HepG2 (cell line): ENCODE measurements around the gene CEP104. TPM values are rescaled to one million over a fixed set of nuclear protein-coding genes. Genes with fewer than 3 reads are reported as not detected.

Experiments
- ATAC-seq: fragments of 200-7000 bp; cut with Tn5 transposase; 3 replicates; pipeline ENCODE4 v1.9.1; 2020; ENCODE audit warnings: mild to moderate bottlenecking, moderate library complexity
- BruUV-seq: library from RNA; stranded (reverse); fragments of 400-500 nt; replicated peaks from 2 replicates; lab custom pipeline; 2021; lab: Mats Ljungman, UMichigan
- CTCF ChIA-PET: fragments of 300-600 bp; formaldehyde crosslinking; extraction: SDS; loops from one replicate; lab custom pipeline; 2021; ENCODE audit warnings: low total read pairs, inconsistent platforms, low intra/inter-chr PET ratio; lab: Yijun Ruan, JAX
- POLR2A ChIA-PET: fragments of 350-600 bp; sonication (Branson Sonifier 250); formaldehyde crosslinking; loops from one replicate; lab custom pipeline; 2020; ENCODE audit warnings: antibody characterized with exemption, inconsistent platforms; lab: Yijun Ruan, JAX
- DNase-seq: peaks from one replicate; pipeline ENCODE4 v3.0.0-alpha.2; 2015; ENCODE audit warnings: low spot score
- FAIRE-seq: peaks from 3 replicates; lab custom pipeline; 2011; peaks lifted over from hg19 to GRCh38; lab: Jason Lieb, UNC
- H2AFZ ChIP-seq: one replicate; pipeline ENCODE4 v1.6.1; 2011; ENCODE audit warnings: low read length, inconsistent platforms
- H3K27ac ChIP-seq: fragments of 300-600 bp; 3 replicates; pipeline ENCODE4 v1.8.0; 2011; ENCODE audit warnings: mixed run types, mild to moderate bottlenecking, mixed read lengths, low read length, inconsistent platforms; ENCODE audit not compliant: insufficient read depth; ENCODE audit errors: extremely low read length
- H3K27me3 ChIP-seq, 2 experiments: fragments of 200-600 bp in 1 of 2; 2 replicates in 1 of 2; 3 replicates in 1 of 2; pipeline versions ENCODE4 v1.6.0 to v1.8.0; 2011; ENCODE audit warnings: low read length in 2 of 2, mild to moderate bottlenecking in 2 of 2, moderate library complexity in 2 of 2, inconsistent platforms in 1 of 2; ENCODE audit not compliant: insufficient read depth in 2 of 2, control insufficient read depth in 1 of 2
- H3K36me3 ChIP-seq, 2 experiments: fragments of 200-600 bp in 1 of 2; replicated peaks in 1 of 2; 2 replicates in 1 of 2; 3 replicates in 1 of 2; pipeline versions ENCODE4 v1.5.1 to v1.8.0; 2011; ENCODE audit warnings: low read length in 2 of 2, inconsistent platforms in 1 of 2; ENCODE audit not compliant: insufficient read depth in 2 of 2, control insufficient read depth in 1 of 2
- H3K4me1 ChIP-seq: 2 replicates; pipeline ENCODE4 v1.5.1; 2012; ENCODE audit warnings: low read length, inconsistent platforms; ENCODE audit not compliant: insufficient read depth
- H3K4me2 ChIP-seq: 2 replicates; pipeline ENCODE4 v1.6.0; 2011; ENCODE audit warnings: low read depth, low read length, inconsistent platforms
- H3K4me3 ChIP-seq, 3 experiments: fragments of 200-600 bp in 1 of 3; sonication (generic), shearing (Covaris generic) in 1 of 3; replicated peaks in 1 of 3; 2 replicates each; pipeline ENCODE4 v1.5.1; 2011 to 2016; ENCODE audit warnings: low read length in 3 of 3, inconsistent platforms in 2 of 3, low read depth in 2 of 3, mild to moderate bottlenecking in 2 of 3, control low read depth in 1 of 3, mixed read lengths in 1 of 3; ENCODE audit not compliant: insufficient read depth in 1 of 3
- H3K79me2 ChIP-seq: one replicate; pipeline ENCODE4 v1.6.1; 2011; ENCODE audit warnings: low read length, inconsistent platforms; ENCODE audit not compliant: insufficient read depth
- H3K9ac ChIP-seq: 2 replicates; pipeline ENCODE4 v1.6.0; 2011; ENCODE audit warnings: mild to moderate bottlenecking, low read depth, low read length, inconsistent platforms; ENCODE audit not compliant: insufficient read depth
- H3K9me3 ChIP-seq: 2 replicates; pipeline ENCODE4 v1.5.1; 2012; ENCODE audit warnings: mild to moderate bottlenecking, low read length
- H4K20me1 ChIP-seq: 2 replicates; pipeline ENCODE4 v1.6.0; 2011; ENCODE audit warnings: inconsistent platforms, mild to moderate bottlenecking, low read length, moderate library complexity; ENCODE audit not compliant: insufficient read depth
- BHLHE40 ChIP-seq: IDR thresholded peaks from 2 replicates; pipeline ENCODE4 v1.6.1; 2011; ENCODE audit warnings: low read length, improper control_type of control experiment
- CAMTA2 ChIP-seq: sonication (generic); formaldehyde crosslinking; IDR thresholded peaks from 2 replicates; pipeline ENCODE4 v1.4.0; 2020; ENCODE audit warnings: mild to moderate bottlenecking, missing genetic modification reagents, borderline replicate concordance
- NPAS2 ChIP-seq: sonication (generic); formaldehyde crosslinking; IDR thresholded peaks from 2 replicates; pipeline ENCODE4 v1.8.0; 2022; ENCODE audit warnings: mild to moderate bottlenecking, missing genetic modification reagents, borderline replicate concordance
- POGK ChIP-seq: sonication (generic); formaldehyde crosslinking; conservative IDR thresholded peaks from 2 replicates; pipeline ENCODE4 v1.8.0; 2022; ENCODE audit warnings: mild to moderate bottlenecking, moderate library complexity, missing genetic modification reagents
- ZMYM3 ChIP-seq: sonication (generic); formaldehyde crosslinking; IDR thresholded peaks from 2 replicates; pipeline ENCODE4 v1.5.1; 2020; ENCODE audit warnings: mild to moderate bottlenecking, missing genetic modification reagents
- ZNF431 ChIP-seq: sonication (generic); formaldehyde crosslinking; IDR thresholded peaks from 2 replicates; pipeline ENCODE4 v1.9.0; 2022; ENCODE audit warnings: missing genetic modification reagents, low read depth, mild to moderate bottlenecking, borderline replicate concordance
- ZNF747 ChIP-seq: sonication (generic); formaldehyde crosslinking; IDR thresholded peaks from 2 replicates; pipeline ENCODE4 v1.8.1; 2023; ENCODE audit warnings: missing genetic modification reagents, mild to moderate bottlenecking, borderline replicate concordance
- WGBS: methylation state at CpG from one replicate; pipeline ENCODE4 v1.1.6; 2017; ENCODE audit warnings: low lambda C conversion rate; 5-methylcytosine and 5-hydroxymethylcytosine counted together
- in situ Hi-C: cut with HindIII; loops from 2 replicates; pipeline ENCODE4 v1.10.0; 2017; ENCODE audit warnings: low pct_unique_long_range_greater_than_20kb; ENCODE audit not compliant: extremely low pct_ligation_motif_present
- intact Hi-C: fragments of 100-400 bp; cut with micrococcal nuclease; formaldehyde crosslinking; loops from one replicate; pipeline ENCODE4 v1.10.0; 2022; ENCODE audit not compliant: unreplicated experiment
- polyA plus RNA-seq, 8 experiments: library from polyadenylated mRNA; depleted of rRNA in 3 of 8; stranded (reverse) in 7 of 8; unstranded in 1 of 8; fragments of >200 nt; fragmentation: Illumina TruSeq in 4 of 8; extraction: Trizol in 4 of 8; gene quantifications; 2 replicates each; pipeline versions ENCODE4 v1.2.1 to v1.2.3, GENCODE V29; 2011 to 2016; ENCODE audit warnings: low read depth in 4 of 8, missing spikeins in 1 of 8, mixed read lengths in 1 of 8; ENCODE audit not compliant: insufficient read depth in 1 of 8
- total RNA-seq, 5 experiments: library from RNA; depleted of rRNA; stranded (reverse); fragments of >200 nt; fragmentation: Illumina TruSeq; extraction: Trizol; gene quantifications; 2 replicates each; pipeline ENCODE4 v1.2.3, GENCODE V29; 2016; ENCODE audit warnings: low read depth in 1 of 5

Gene CEP104
- total and polyA plus RNA-seq, 2 of the 13 experiments (the other 11 are each of a cell fraction or from before 2014, with no cell fraction given), result 20.4 to 30.1 TPM

GRCh38 chr1:3905953-3906671 lies 49.1 kb upstream of the CEP104 start:
- FAIRE-seq, result no peak
- Histone ChIP-seq H4K20me1 (no peaks in the 10 kb centered on the region), H3K4me2 (no peak overlapping the region), H3K27me3 (no peaks in the 10 kb centered on the region), H2AFZ (no peak overlapping the region), H3K4me3 (no peak overlapping the region), H3K27ac (no peak overlapping the region), H3K36me3 (no peaks in the 10 kb centered on the region), H3K9ac (no peak overlapping the region), H3K79me2 (peaks cover 2% of the 10 kb centered on the region), H3K4me1 (peaks cover 63% of the 10 kb centered on the region), H3K9me3 (no peaks in the 10 kb centered on the region)
- no TSS peak for BruUV-seq
- 93% methylated on average over 13 of the region's 18 CpGs for WGBS
- ATAC-seq, result no peak
- TF ChIP-seq POGK (CRISPR knock-in tag) (no peak), CAMTA2 (CRISPR knock-in tag) (no peak), ZNF431 (CRISPR knock-in tag) (no peak), NPAS2 (CRISPR knock-in tag) (no peak), ZNF747 (CRISPR knock-in tag) (no peak), ZMYM3 (CRISPR knock-in tag) (no peak), BHLHE40 (no peak)
- ChIA-PET POLR2A (no interaction called here), CTCF (no interaction called here)
- no peak for DNase-seq
- intact Hi-C loops (loop anchor here (10.0 kb wide), 1 partner anchor 131 kb away; the partner anchor contains the start of gene SMIM1), in situ Hi-C loops (loop anchor here (25.0 kb wide), 1 partner anchor 156 kb away; no protein-coding TSS in a partner anchor)
